Measurements from ENCODE around the gene DCTPP1. TPM values are rescaled to one million over a fixed set of nuclear protein-coding genes. Genes with fewer than 3 reads are reported as not detected.

Gene DCTPP1
- total and polyA plus RNA-seq, 2 of the 4 experiments (the other 2 are of a cell fraction) = 24.9 to 45.5 TPM

DNA sequence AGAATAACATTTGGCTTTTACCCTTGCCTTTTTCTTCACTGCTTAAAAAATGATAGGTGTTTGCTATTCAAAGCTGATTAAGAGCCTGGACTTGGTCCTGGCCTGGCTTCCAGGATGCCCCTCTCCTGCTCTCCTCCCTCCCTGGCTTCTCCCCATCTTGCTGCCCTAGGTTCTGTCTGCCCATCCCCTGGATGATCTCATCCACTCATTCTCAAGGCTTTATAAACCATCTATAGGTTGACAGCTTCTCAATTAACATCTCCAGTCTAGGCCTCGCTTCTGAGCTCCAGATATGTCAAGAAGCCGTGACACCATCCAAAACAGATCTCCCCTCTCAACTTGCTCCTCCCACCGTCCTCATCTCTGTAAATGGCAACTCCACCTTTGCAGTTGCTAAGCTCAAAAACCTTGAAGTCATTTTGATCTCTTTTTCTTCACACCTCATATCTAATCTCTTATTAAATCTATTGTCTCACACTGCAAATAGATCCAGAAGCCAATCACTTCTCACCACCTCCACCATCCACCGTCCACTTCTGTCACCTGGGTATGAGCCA, 13.7 kb downstream of the DCTPP1 start:
- peaks cover 0 to 42% of the 10 kb centered on the region in 2 experiments; a peak in 2 of 4 replicates for H3K79me1 ChIP-seq (ENCODE audit: low read depth in 1 of 2, low read length in 2 of 2)
- ChIA-PET POLR2A (ENCODE audit: unreplicated experiment) (no interaction called here), CTCF (interaction anchor here (0.6 kb wide), 1 partner anchor 594 kb away, joined by 3 read pairs; no protein-coding TSS in a partner anchor)
- intact Hi-C loops (cut with micrococcal nuclease) = no loop called here
- H3K4me3 ChIP-seq (ENCODE audit: insufficient read depth, low read depth, low read length) = no peak overlapping the region
- no peak overlapping the region for H3K56ac ChIP-seq (ENCODE audit: extremely low read depth, insufficient read depth, low read length)
- H3K36me3 ChIP-seq (ENCODE audit: control insufficient read depth, insufficient read depth, low read length) = peaks cover 19% of the 10 kb centered on the region
- ATAC-seq (ENCODE audit: low read depth) (no peak), DNase-seq (no peak)
- H3K23ac ChIP-seq (ENCODE audit: low read depth, low read length) = no peak overlapping the region
- TF ChIP-seq, protein P1, sequence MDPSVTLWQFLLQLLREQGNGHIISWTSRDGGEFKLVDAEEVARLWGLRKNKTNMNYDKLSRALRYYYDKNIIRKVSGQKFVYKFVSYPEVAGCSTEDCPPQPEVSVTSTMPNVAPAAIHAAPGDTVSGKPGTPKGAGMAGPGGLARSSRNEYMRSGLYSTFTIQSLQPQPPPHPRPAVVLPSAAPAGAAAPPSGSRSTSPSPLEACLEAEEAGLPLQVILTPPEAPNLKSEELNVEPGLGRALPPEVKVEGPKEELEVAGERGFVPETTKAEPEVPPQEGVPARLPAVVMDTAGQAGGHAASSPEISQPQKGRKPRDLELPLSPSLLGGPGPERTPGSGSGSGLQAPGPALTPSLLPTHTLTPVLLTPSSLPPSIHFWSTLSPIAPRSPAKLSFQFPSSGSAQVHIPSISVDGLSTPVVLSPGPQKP (IDR thresholded peaks at IDR 0.05; ENCODE audit: borderline replicate concordance, low read depth, low read length) = no peak
- TF ChIP-seq RAD21 (IDR thresholded peaks at IDR 0.05; ENCODE audit: low read length) (no peak), BHLHE40 (IDR thresholded peaks at IDR 0.05; ENCODE audit: low read depth, low read length) (no peak), RFX5 (IDR thresholded peaks at IDR 0.05; ENCODE audit: low read depth, low read length) (no peak), CHD1 (IDR thresholded peaks at IDR 0.05; ENCODE audit: low read depth, low read length) (no peak), NFE2L2 (IDR thresholded peaks at IDR 0.05; ENCODE audit: low read depth, low read length) (no peak), MAFK (IDR thresholded peaks at IDR 0.05; ENCODE audit: low read depth, low read length) (no peak), CEBPB (IDR thresholded peaks at IDR 0.05; ENCODE audit: low read depth, low read length) (no peak)
- TF ChIP-seq, protein P2, sequence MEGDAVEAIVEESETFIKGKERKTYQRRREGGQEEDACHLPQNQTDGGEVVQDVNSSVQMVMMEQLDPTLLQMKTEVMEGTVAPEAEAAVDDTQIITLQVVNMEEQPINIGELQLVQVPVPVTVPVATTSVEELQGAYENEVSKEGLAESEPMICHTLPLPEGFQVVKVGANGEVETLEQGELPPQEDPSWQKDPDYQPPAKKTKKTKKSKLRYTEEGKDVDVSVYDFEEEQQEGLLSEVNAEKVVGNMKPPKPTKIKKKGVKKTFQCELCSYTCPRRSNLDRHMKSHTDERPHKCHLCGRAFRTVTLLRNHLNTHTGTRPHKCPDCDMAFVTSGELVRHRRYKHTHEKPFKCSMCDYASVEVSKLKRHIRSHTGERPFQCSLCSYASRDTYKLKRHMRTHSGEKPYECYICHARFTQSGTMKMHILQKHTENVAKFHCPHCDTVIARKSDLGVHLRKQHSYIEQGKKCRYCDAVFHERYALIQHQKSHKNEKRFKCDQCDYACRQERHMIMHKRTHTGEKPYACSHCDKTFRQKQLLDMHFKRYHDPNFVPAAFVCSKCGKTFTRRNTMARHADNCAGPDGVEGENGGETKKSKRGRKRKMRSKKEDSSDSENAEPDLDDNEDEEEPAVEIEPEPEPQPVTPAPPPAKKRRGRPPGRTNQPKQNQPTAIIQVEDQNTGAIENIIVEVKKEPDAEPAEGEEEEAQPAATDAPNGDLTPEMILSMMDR (conservative IDR thresholded peaks at IDR 0.05; ENCODE audit: low read depth, low read length) = no peak
- TF ChIP-seq, protein P3, sequence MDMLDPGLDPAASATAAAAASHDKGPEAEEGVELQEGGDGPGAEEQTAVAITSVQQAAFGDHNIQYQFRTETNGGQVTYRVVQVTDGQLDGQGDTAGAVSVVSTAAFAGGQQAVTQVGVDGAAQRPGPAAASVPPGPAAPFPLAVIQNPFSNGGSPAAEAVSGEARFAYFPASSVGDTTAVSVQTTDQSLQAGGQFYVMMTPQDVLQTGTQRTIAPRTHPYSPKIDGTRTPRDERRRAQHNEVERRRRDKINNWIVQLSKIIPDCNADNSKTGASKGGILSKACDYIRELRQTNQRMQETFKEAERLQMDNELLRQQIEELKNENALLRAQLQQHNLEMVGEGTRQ (IDR thresholded peaks at IDR 0.05; ENCODE audit: low read depth, low read length) = no peak
- H4K5ac ChIP-seq (ENCODE audit: low read depth, low read length) = no peak overlapping the region
- no peak overlapping the region for H3K27ac ChIP-seq (ENCODE audit: insufficient read depth, low read length)
- no peak overlapping the region for H3K9ac ChIP-seq (ENCODE audit: low read depth, low read length)
- peaks cover 9% of the 10 kb centered on the region for H4K20me1 ChIP-seq (ENCODE audit: insufficient read depth, low read length)
- no peaks in the 10 kb centered on the region for H3K9me3 ChIP-seq (ENCODE audit: control insufficient read depth, insufficient read depth, low read length)
- no peak overlapping the region for H2BK5ac ChIP-seq (ENCODE audit: low read depth, low read length, poor library complexity, severe bottlenecking)
- no peak overlapping the region for H2AFZ ChIP-seq (replicated peaks; ENCODE audit: low read length, poor library complexity)
- H2AK9ac ChIP-seq (replicated peaks; ENCODE audit: low read depth, low read length, poor library complexity) = no peak overlapping the region
- peaks cover 6% of the 10 kb centered on the region; the same call in 1 of the 2 replicates for H3K9me1 ChIP-seq (ENCODE audit: insufficient read depth, low read length)
- no peak overlapping the region for H2BK20ac ChIP-seq (ENCODE audit: low read depth, low read length)
- H3K4me1 ChIP-seq (ENCODE audit: control insufficient read depth, insufficient read depth, low read length) = no peaks in the 10 kb centered on the region
- H2BK15ac ChIP-seq (ENCODE audit: low read depth, low read length) = no peak overlapping the region
- H3K4ac ChIP-seq (ENCODE audit: low read depth, low read length) = no peak overlapping the region
- H2BK120ac ChIP-seq (ENCODE audit: low read depth, low read length) = no peak overlapping the region
- no peak overlapping the region for H3K18ac ChIP-seq (ENCODE audit: low read depth, low read length)
- WGBS, 2 experiments (ENCODE audit: extremely low coverage in 2 of 2, insufficient read length in 1 of 2) = 100% methylated on average over 3 of the region's 4 CpGs; no CpG with 5 or more reads in 1 of the 2 experiments
- no peak overlapping the region for H2AK5ac ChIP-seq (ENCODE audit: low read depth, low read length)
- H3K27me3 ChIP-seq (ENCODE audit: control insufficient read depth, insufficient read depth, low read length) = no peaks in the 10 kb centered on the region
- H3K14ac ChIP-seq (replicated peaks; ENCODE audit: low read depth, low read length) = no peak overlapping the region
- dilution Hi-C loops (cut with HindIII; ENCODE audit: low sequenced_read_pairs, unreplicated experiment) = no loop called here
- H4K8ac ChIP-seq (ENCODE audit: low read depth in 2 of 2, low read length in 2 of 2) = no peak overlapping the region
- in situ Hi-C loops (cut with MboI; ENCODE audit: low sequenced_read_pairs) = loop anchor here (25.0 kb wide), 1 partner anchor 229 kb away; the partner anchor contains the start of genes BOLA2B, CORO1A, SLX1A and SULT1A3
- H3K4me2 ChIP-seq (ENCODE audit: low read depth, low read length) = no peak overlapping the region
- no TSS peak for BruUV-seq (replicated peaks)
- H4K91ac ChIP-seq (ENCODE audit: insufficient read depth, low read depth, low read length) = no peak overlapping the region
